ENCODE data around the gene NISCH. TPM values are rescaled to one million over a fixed set of nuclear protein-coding genes. Genes with fewer than 3 reads are reported as not detected.

The NISCH gene
- total RNA-seq, 1 experiment from 2014 or later: 63.4 TPM

- in situ Hi-C loops (cut with HindIII; ENCODE audit: low pct_unique_long_range_greater_than_20kb, low sequenced_read_pairs): no loop called here
- Histone ChIP-seq H3K36me3 (ENCODE audit: control insufficient read depth, insufficient read depth, low read length) (no peaks in the 10 kb centered on the region), H3K4me1 (ENCODE audit: control insufficient read depth, insufficient read depth, low read length) (no peaks in the 10 kb centered on the region), H3K4me3 (ENCODE audit: low read depth in 2 of 2, low read length in 2 of 2) (no peak overlapping the region), H3K9me3 (ENCODE audit: control insufficient read depth, insufficient read depth, low read depth, low read length) (no peaks in the 10 kb centered on the region), H3K27me3 (ENCODE audit: control insufficient read depth, insufficient read depth, low read length) (no peaks in the 10 kb centered on the region), H3K27ac (ENCODE audit: low read length) (no peak overlapping the region)
- ChIA-PET CTCF (interaction anchor here (0.7 kb wide), 1 partner anchor 197 kb away, joined by 3 read pairs; no protein-coding TSS in a partner anchor), POLR2A (no interaction called here)
- intact Hi-C loops (cut with micrococcal nuclease; ENCODE audit: unreplicated experiment): no loop called here
- no peak for DNase-seq (ENCODE audit: low read depth, low spot score)
- no TSS peak for BruUV-seq (replicated peaks)
- TF ChIP-seq CTCF (IDR thresholded peaks at IDR 0.05) (no peak), SIN3A (IDR thresholded peaks at IDR 0.05; ENCODE audit: borderline replicate concordance, insufficient read depth, low read depth, low read length) (no peak), POLR2AphosphoS5 (IDR thresholded peaks at IDR 0.05; ENCODE audit: low read depth, low read length) (no peak), REST (IDR thresholded peaks at IDR 0.05; ENCODE audit: insufficient read depth in 1 of 2, low read depth in 2 of 2, low read length in 1 of 2) (no peak), TCF7L2 (IDR thresholded peaks at IDR 0.05; ENCODE audit: low read depth, low read length) (no peak)
- ATAC-seq: no peak
Measured at GRCh38 chr3:52437326-52438103, 17.9 kb upstream of the NISCH start.

- H3K36me3 ChIP-seq (ENCODE audit: control insufficient read depth, insufficient read depth, low read length): no peaks in the 10 kb centered on the region
- ChIA-PET CTCF (no interaction called here), POLR2A (no interaction called here)
- no peaks in the 10 kb centered on the region for H3K4me1 ChIP-seq (ENCODE audit: control insufficient read depth, insufficient read depth, low read length)
- H3K27ac ChIP-seq (ENCODE audit: low read length): no peak overlapping the region
- BruUV-seq (replicated peaks): no TSS peak
- H3K27me3 ChIP-seq (ENCODE audit: control insufficient read depth, insufficient read depth, low read length): no peaks in the 10 kb centered on the region
- ATAC-seq: no peak
- in situ Hi-C loops (cut with HindIII; ENCODE audit: low pct_unique_long_range_greater_than_20kb, low sequenced_read_pairs) (no loop called here), intact Hi-C loops (cut with micrococcal nuclease; ENCODE audit: unreplicated experiment) (no loop called here)
- no peak for TF ChIP-seq CTCF (IDR thresholded peaks at IDR 0.05)
- no peak for TF ChIP-seq TCF7L2 (IDR thresholded peaks at IDR 0.05; ENCODE audit: low read depth, low read length)
- no peak for TF ChIP-seq POLR2AphosphoS5 (IDR thresholded peaks at IDR 0.05; ENCODE audit: low read depth, low read length)
- no peak for TF ChIP-seq SIN3A (IDR thresholded peaks at IDR 0.05; ENCODE audit: borderline replicate concordance, insufficient read depth, low read depth, low read length)
- TF ChIP-seq REST (IDR thresholded peaks at IDR 0.05; ENCODE audit: insufficient read depth in 1 of 2, low read depth in 2 of 2, low read length in 1 of 2): no peak
- no peak overlapping the region for H3K4me3 ChIP-seq (ENCODE audit: low read depth in 2 of 2, low read length in 2 of 2)
- no peaks in the 10 kb centered on the region for H3K9me3 ChIP-seq (ENCODE audit: control insufficient read depth, insufficient read depth, low read depth, low read length)
- DNase-seq (ENCODE audit: low read depth, low spot score): no peak
Measured at GRCh38 chr3:52438104-52438376, 17.4 kb upstream of the NISCH start.

All from Panc1 (cell line).